Measurements from ENCODE around the gene HNRNPUL1. TPM values are rescaled to one million over a fixed set of nuclear protein-coding genes. Genes with fewer than 3 reads are reported as not detected.

HNRNPUL1 gene
- polyA plus RNA-seq, 1 experiment = 42.3 TPM

DNA sequence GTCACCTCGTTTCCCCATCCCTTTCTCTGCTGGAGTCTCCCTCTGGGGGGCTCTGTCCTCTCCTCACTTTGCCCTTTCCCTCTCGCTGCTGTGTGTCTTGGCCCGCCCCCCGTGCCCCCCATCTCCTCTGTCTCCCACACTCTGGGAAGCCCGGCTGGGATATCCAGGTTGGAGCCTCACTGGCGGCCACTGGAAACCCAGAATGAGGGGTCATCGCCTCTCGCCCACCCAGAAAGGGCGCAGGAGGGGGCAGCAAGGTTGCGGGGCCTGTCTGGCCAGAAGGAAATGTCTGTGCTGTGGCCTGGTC is 61.4 kb downstream of the HNRNPUL1 start:
- ChIA-PET CTCF (interaction anchor here (0.6 to 1.0 kb wide), 2 partner anchors 27 to 1892 kb away, joined by 3 to 4 read pairs; no protein-coding TSS in a partner anchor), POLR2A (interaction anchor here (0.6 to 4.9 kb wide), 3 partner anchors 27 to 40 kb away, joined by 5 to 43 read pairs (median 7); partner anchors contain the start of gene TGFB1)
- TF ChIP-seq, protein P1, sequence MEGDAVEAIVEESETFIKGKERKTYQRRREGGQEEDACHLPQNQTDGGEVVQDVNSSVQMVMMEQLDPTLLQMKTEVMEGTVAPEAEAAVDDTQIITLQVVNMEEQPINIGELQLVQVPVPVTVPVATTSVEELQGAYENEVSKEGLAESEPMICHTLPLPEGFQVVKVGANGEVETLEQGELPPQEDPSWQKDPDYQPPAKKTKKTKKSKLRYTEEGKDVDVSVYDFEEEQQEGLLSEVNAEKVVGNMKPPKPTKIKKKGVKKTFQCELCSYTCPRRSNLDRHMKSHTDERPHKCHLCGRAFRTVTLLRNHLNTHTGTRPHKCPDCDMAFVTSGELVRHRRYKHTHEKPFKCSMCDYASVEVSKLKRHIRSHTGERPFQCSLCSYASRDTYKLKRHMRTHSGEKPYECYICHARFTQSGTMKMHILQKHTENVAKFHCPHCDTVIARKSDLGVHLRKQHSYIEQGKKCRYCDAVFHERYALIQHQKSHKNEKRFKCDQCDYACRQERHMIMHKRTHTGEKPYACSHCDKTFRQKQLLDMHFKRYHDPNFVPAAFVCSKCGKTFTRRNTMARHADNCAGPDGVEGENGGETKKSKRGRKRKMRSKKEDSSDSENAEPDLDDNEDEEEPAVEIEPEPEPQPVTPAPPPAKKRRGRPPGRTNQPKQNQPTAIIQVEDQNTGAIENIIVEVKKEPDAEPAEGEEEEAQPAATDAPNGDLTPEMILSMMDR (IDR thresholded peaks at IDR 0.05; ENCODE audit: low read depth, low read length) = no peak
- Histone ChIP-seq H3K27ac (ENCODE audit: low read depth, low read length) (peak overlapping the region; percentile 100), H3K27me3 (ENCODE audit: control insufficient read depth, insufficient read depth, low read length) (no peaks in the 10 kb centered on the region), H3K4me3 (ENCODE audit: low read depth, low read length) (peak overlapping the region; percentile 12; the same call in 1 of the 2 replicates), H3K9me3 (ENCODE audit: control insufficient read depth, insufficient read depth, low read length) (no peaks in the 10 kb centered on the region; the same call in 1 of the 2 replicates)
- no peak for DNase-seq (ENCODE audit: low read depth, low spot score)

DNA sequence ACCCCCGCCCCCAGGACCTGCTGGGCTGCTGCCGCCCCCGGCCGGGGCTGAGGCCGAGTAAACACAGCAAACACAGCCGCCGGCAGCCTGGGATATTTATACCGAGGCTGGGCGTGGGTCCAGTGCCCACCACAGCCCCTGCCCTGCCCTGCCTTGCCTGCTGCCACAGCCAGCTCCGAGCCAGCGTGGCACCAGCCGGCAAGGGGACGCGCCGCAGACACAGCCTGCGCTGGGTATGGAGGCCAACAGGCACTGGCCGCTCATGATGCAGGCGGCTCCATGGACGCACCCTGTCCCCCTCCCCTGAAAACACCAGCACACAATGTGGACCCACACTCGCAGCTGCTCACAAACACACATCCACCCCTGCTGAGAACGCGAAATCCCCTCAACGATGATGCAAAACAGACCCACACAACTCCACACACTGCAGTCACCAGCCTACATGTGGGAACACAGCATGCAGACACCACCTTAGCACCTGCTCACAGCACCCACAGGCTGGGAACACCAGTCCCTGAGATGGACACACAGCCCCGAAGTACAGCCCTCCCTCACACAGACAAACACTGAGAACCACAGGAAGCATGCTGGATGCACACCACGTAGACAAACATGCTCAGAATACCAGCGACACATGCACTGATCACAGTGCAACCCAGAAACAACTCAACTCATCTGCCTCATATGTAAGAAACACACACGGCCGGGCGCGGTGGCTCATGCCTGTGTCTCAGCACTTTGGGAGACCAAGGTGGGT is 62.0 kb downstream of the HNRNPUL1 start:
- TF ChIP-seq, protein P1 (IDR thresholded peaks at IDR 0.05; ENCODE audit: low read depth, low read length) = no peak
- POLR2A ChIA-PET = interaction anchor here (0.9 to 4.9 kb wide), 2 partner anchors 26 to 40 kb away, joined by 7 to 43 read pairs; partner anchors contain the start of gene TGFB1
- CTCF ChIA-PET = interaction anchor here (1.0 kb wide), 1 partner anchor 27 kb away, joined by 3 read pairs; no protein-coding TSS in a partner anchor
- no peaks in the 10 kb centered on the region for H3K27me3 ChIP-seq (ENCODE audit: control insufficient read depth, insufficient read depth, low read length)
- H3K4me3 ChIP-seq (ENCODE audit: low read depth, low read length) = peak overlapping the region; percentile 12; the same call in 1 of the 2 replicates
- no peaks in the 10 kb centered on the region; the same call in 1 of the 2 replicates for H3K9me3 ChIP-seq (ENCODE audit: control insufficient read depth, insufficient read depth, low read length)
- H3K27ac ChIP-seq (ENCODE audit: low read depth, low read length) = peak overlapping the region; percentile 100
- no peak for DNase-seq (ENCODE audit: low read depth, low spot score)

DNA sequence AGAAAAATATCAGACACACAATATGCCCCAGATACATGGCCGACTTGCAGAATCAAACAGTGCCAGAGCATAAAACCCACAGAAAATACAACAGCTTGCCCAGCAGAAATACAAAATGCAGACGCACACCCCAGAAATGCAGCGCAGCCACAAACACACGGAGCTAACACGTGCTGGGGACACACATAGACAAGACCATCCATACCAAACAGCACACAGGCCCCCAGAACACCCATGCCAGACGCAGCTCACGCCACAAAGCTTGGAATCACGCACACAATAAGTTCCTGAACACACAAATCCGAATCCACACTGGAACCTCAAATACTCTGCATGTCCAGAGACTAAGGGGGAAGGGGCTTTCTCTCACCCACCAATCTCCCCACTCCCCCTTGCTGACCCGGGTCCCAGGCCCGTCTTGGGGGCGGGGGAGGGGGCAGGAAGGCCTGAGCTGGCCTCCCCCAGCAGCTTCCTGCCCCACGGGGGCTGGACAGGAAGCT is 63.0 kb downstream of the HNRNPUL1 start:
- Histone ChIP-seq H3K4me3 (ENCODE audit: low read depth, low read length) (no peak overlapping the region), H3K9me3 (ENCODE audit: control insufficient read depth, insufficient read depth, low read length) (no peaks in the 10 kb centered on the region; the same call in 1 of the 2 replicates), H3K27me3 (ENCODE audit: control insufficient read depth, insufficient read depth, low read length) (no peaks in the 10 kb centered on the region), H3K27ac (ENCODE audit: low read depth, low read length) (peak overlapping the region; percentile 68)
- TF ChIP-seq, protein P1 (IDR thresholded peaks at IDR 0.05; ENCODE audit: low read depth, low read length) = no peak
- DNase-seq (ENCODE audit: low read depth, low spot score) = no peak
- ChIA-PET CTCF (interaction anchor here (0.6 kb wide), 2 partner anchors 11 to 692 kb away, joined by 3 to 4 read pairs; no protein-coding TSS in a partner anchor), POLR2A (interaction anchor here (0.9 kb wide), 1 partner anchor 24 kb away, joined by 3 read pairs; no protein-coding TSS in a partner anchor)

DNA sequence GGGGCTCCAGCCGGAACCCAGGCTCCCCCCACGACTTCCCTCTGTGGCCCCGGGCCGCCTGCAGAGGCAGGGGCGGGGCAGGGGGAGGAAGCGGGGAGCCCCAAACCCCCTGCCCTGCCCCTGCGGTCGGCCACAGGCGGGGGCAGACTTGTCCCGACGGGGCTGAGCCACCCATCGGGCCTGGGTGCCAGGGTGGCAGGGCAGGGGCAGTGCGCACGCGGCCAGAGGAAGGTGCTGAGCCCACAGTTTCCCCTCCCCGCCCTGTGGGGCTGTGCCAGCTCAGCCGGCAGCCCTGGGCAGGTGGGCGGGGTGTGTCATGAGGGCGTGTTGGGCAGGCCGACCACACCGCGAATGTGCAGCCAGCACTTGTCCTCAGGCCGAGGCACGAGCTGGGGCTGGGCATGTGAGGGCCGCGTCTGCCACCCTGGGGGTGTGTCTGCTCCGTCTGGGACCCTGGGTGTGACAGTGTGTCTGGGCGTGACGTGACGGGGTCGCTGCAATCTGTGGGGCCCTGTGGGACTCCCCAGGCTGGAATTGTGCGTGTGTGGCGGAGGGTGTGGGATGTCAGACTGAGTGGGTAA is 63.5 kb downstream of the HNRNPUL1 start:
- CTCF ChIA-PET = interaction anchor here (0.6 kb wide), 2 partner anchors 10 to 693 kb away, joined by 3 to 4 read pairs; no protein-coding TSS in a partner anchor
- POLR2A ChIA-PET = interaction anchor here (0.9 to 1.1 kb wide), 2 partner anchors 23 to 104 kb away, joined by 3 to 4 read pairs; no protein-coding TSS in a partner anchor
- DNase-seq (ENCODE audit: low read depth, low spot score) = no peak
- H3K4me3 ChIP-seq (ENCODE audit: low read depth, low read length) = no peak overlapping the region
- H3K27ac ChIP-seq (ENCODE audit: low read depth, low read length) = peak overlapping the region; percentile 68
- H3K27me3 ChIP-seq (ENCODE audit: control insufficient read depth, insufficient read depth, low read length) = no peaks in the 10 kb centered on the region
- TF ChIP-seq, protein P1 (IDR thresholded peaks at IDR 0.05; ENCODE audit: low read depth, low read length) = no peak
- no peaks in the 10 kb centered on the region; the same call in 1 of the 2 replicates for H3K9me3 ChIP-seq (ENCODE audit: control insufficient read depth, insufficient read depth, low read length)

All from AG04450 (cell line).